Measurements from ENCODE around the gene ADA.

Gene ADA

DNA sequence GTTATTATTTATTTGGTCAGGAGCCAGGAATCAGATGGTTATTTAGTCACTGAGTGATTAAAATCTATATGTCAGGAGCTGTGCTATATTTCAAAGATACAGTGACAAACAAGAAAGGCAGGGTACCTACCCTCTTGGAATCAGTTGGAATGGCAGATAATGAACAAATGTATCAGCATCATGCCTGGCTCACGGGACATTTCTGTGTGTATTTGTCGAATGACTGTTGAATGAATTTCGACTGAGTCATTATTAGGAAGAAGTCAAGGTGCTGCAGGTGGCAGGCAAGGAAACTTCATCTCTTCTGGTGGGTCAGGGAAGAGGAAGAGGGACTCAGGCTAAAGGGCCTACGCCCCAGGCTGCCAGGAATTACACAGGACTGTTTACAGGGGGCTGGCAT is 55.5 kb downstream of the ADA start:
- Histone ChIP-seq H3F3A (ENCODE audit: insufficient read depth, low read length) (no peaks in the 10 kb centered on the region), H2AFZ (ENCODE audit: low read length) (no peak overlapping the region), H3K36me3 (replicated peaks; ENCODE audit: insufficient read depth, low read length) (no peaks in the 10 kb centered on the region), H3K4me1 (ENCODE audit: low read length) (peaks cover 10% of the 10 kb centered on the region), H3K4me2 (ENCODE audit: low read depth, low read length) (no peak overlapping the region), H3K79me2 (ENCODE audit: low read length) (no peaks in the 10 kb centered on the region), H3K9ac (ENCODE audit: low read length) (no peak overlapping the region), H3K9me2 (replicated peaks; ENCODE audit: insufficient read depth, low read length) (no peaks in the 10 kb centered on the region), H3K27me3 (replicated peaks; ENCODE audit: insufficient read depth, low read length) (no peaks in the 10 kb centered on the region), H3K4me3 (ENCODE audit: low read length) (no peak overlapping the region), H3K27ac (ENCODE audit: low read length) (no peak overlapping the region), H3K9me3 (replicated peaks; ENCODE audit: insufficient read depth, low read length) (no peaks in the 10 kb centered on the region), H4K20me1 (ENCODE audit: insufficient read depth, low read length) (no peaks in the 10 kb centered on the region)
- TF ChIP-seq EZH2 (optimal IDR thresholded peaks at IDR 0.05; ENCODE audit: low read depth, low read length): no peak
- no peak for TF ChIP-seq EZH2phosphoT487 (IDR thresholded peaks at IDR 0.05; ENCODE audit: low read length)
- TF ChIP-seq, protein P1, sequence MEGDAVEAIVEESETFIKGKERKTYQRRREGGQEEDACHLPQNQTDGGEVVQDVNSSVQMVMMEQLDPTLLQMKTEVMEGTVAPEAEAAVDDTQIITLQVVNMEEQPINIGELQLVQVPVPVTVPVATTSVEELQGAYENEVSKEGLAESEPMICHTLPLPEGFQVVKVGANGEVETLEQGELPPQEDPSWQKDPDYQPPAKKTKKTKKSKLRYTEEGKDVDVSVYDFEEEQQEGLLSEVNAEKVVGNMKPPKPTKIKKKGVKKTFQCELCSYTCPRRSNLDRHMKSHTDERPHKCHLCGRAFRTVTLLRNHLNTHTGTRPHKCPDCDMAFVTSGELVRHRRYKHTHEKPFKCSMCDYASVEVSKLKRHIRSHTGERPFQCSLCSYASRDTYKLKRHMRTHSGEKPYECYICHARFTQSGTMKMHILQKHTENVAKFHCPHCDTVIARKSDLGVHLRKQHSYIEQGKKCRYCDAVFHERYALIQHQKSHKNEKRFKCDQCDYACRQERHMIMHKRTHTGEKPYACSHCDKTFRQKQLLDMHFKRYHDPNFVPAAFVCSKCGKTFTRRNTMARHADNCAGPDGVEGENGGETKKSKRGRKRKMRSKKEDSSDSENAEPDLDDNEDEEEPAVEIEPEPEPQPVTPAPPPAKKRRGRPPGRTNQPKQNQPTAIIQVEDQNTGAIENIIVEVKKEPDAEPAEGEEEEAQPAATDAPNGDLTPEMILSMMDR (IDR thresholded peaks at IDR 0.05; ENCODE audit: low read length): no peak
- DNase-seq: no peak

DNA sequence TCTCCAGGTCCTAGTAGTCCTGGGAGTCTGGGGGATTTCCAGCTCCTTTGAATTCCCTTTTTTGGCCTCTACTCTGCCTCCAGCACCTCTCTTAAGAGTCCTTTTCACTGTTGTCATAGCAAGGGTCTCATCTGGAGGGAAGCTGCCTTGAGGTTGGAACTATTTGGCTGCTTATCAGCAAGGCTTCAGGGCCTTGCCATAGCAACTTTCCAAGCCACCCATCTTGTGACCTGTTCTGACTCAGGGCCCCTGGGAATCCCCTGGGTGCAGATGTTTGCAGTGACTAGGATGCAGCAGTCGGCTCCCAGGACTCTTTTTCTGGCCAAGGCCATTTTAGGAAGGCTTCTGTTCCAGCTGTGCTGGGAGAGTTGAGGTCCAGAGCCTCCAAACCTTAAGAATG is 56.8 kb downstream of the ADA start:
- Histone ChIP-seq H3K4me2 (ENCODE audit: low read depth, low read length) (no peak overlapping the region), H2AFZ (ENCODE audit: low read length) (no peak overlapping the region), H3K4me1 (ENCODE audit: low read length) (peaks cover 10% of the 10 kb centered on the region), H3K36me3 (replicated peaks; ENCODE audit: insufficient read depth, low read length) (no peaks in the 10 kb centered on the region), H3K4me3 (ENCODE audit: low read length) (no peak overlapping the region), H3K9ac (ENCODE audit: low read length) (no peak overlapping the region), H3K27ac (ENCODE audit: low read length) (no peak overlapping the region), H4K20me1 (ENCODE audit: insufficient read depth, low read length) (no peaks in the 10 kb centered on the region), H3K9me2 (replicated peaks; ENCODE audit: insufficient read depth, low read length) (no peaks in the 10 kb centered on the region), H3K79me2 (ENCODE audit: low read length) (no peaks in the 10 kb centered on the region), H3K27me3 (replicated peaks; ENCODE audit: insufficient read depth, low read length) (no peaks in the 10 kb centered on the region), H3K9me3 (replicated peaks; ENCODE audit: insufficient read depth, low read length) (no peaks in the 10 kb centered on the region), H3F3A (ENCODE audit: insufficient read depth, low read length) (no peaks in the 10 kb centered on the region)
- no peak for DNase-seq
- TF ChIP-seq EZH2phosphoT487 (IDR thresholded peaks at IDR 0.05; ENCODE audit: low read length): no peak
- TF ChIP-seq EZH2 (optimal IDR thresholded peaks at IDR 0.05; ENCODE audit: low read depth, low read length): no peak
- TF ChIP-seq, protein P1 (IDR thresholded peaks at IDR 0.05; ENCODE audit: low read length): no peak

DNA sequence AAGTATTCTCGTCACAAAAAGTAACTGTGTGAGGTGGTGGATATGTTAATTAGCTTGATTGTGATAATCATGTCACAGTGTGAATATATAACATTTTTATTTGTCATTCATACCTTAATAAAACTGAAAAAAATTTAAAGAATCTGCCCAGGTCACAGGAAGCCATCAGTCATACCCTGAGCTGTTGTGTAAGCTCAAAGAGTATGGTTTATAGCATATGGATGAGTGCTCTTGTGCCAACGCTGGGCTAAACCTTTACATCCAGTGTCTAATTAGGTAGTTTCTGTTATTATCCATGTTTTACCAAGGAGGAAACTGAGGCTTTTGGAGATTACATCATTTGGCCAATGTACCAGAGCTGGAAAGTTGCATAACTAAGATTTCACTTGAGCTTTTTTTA is 57.7 kb downstream of the ADA start:
- Histone ChIP-seq H3K79me2 (ENCODE audit: low read length) (no peaks in the 10 kb centered on the region), H4K20me1 (ENCODE audit: insufficient read depth, low read length) (no peaks in the 10 kb centered on the region), H3K9ac (ENCODE audit: low read length) (no peak overlapping the region), H3F3A (ENCODE audit: insufficient read depth, low read length) (no peaks in the 10 kb centered on the region), H3K27me3 (replicated peaks; ENCODE audit: insufficient read depth, low read length) (no peaks in the 10 kb centered on the region), H3K9me3 (replicated peaks; ENCODE audit: insufficient read depth, low read length) (no peaks in the 10 kb centered on the region), H3K4me1 (ENCODE audit: low read length) (peaks cover 10% of the 10 kb centered on the region), H3K9me2 (replicated peaks; ENCODE audit: insufficient read depth, low read length) (no peaks in the 10 kb centered on the region), H3K4me2 (ENCODE audit: low read depth, low read length) (no peak overlapping the region), H2AFZ (ENCODE audit: low read length) (no peak overlapping the region), H3K4me3 (ENCODE audit: low read length) (no peak overlapping the region), H3K27ac (ENCODE audit: low read length) (no peak overlapping the region), H3K36me3 (replicated peaks; ENCODE audit: insufficient read depth, low read length) (no peaks in the 10 kb centered on the region)
- TF ChIP-seq, protein P1 (IDR thresholded peaks at IDR 0.05; ENCODE audit: low read length): no peak
- TF ChIP-seq EZH2 (optimal IDR thresholded peaks at IDR 0.05; ENCODE audit: low read depth, low read length) (no peak), EZH2phosphoT487 (IDR thresholded peaks at IDR 0.05; ENCODE audit: low read length) (no peak)
- no peak for DNase-seq
